ENCODE measurements around the gene SNRNP70. TPM values are rescaled to one million over a fixed set of nuclear protein-coding genes. Genes with fewer than 3 reads are reported as not detected.
A peak's percentile ranks its signal among the peaks of the same experiment; 100 is the strongest.

Gene SNRNP70
- total RNA-seq, 1 experiment from 2014 or later = 325 TPM

- Mint-ChIP-seq H3K27me3 (ENCODE audit: unreplicated experiment) (no peaks in the 10 kb centered on the region), H3K27ac (ENCODE audit: unreplicated experiment) (peak overlapping the region; percentile 93), H3K4me3 (ENCODE audit: low read depth, unreplicated experiment) (peak overlapping the region; percentile 92), H3K4me1 (ENCODE audit: low read depth, unreplicated experiment) (peaks cover 30% of the 10 kb centered on the region), H3K36me3 (ENCODE audit: insufficient read depth, unreplicated experiment) (peaks cover 68% of the 10 kb centered on the region), H3K9me3 (ENCODE audit: low read depth, unreplicated experiment) (no peaks in the 10 kb centered on the region)
- intact Hi-C loops (cut with micrococcal nuclease; ENCODE audit: unreplicated experiment) = no loop called here
- TF ChIP-seq CTCF (IDR thresholded peaks at IDR 0.05; ENCODE audit: unreplicated experiment) = no peak
- DNase-seq = no peak
- BruUV-seq (replicated peaks) = no TSS peak
- CTCF ChIA-PET = interaction anchor here (0.5 to 1.1 kb wide), 3 partner anchors 13 to 113 kb away, joined by 6 to 7 read pairs (median 6); no protein-coding TSS in a partner anchor
Measured at GRCh38 chr19:49086296-49086695, 1.0 kb downstream of the SNRNP70 start.

GRCh38 chr19:49091391-49092038 lies 6.3 kb downstream of the SNRNP70 start:
- DNase-seq = no peak
- TF ChIP-seq CTCF (IDR thresholded peaks at IDR 0.05; ENCODE audit: unreplicated experiment) = no peak
- no TSS peak for BruUV-seq (replicated peaks)
- intact Hi-C loops (cut with micrococcal nuclease; ENCODE audit: unreplicated experiment) = no loop called here
- Mint-ChIP-seq H3K27me3 (ENCODE audit: unreplicated experiment) (no peaks in the 10 kb centered on the region), H3K9me3 (ENCODE audit: low read depth, unreplicated experiment) (no peaks in the 10 kb centered on the region), H3K4me3 (ENCODE audit: low read depth, unreplicated experiment) (no peak overlapping the region), H3K27ac (ENCODE audit: unreplicated experiment) (no peak overlapping the region), H3K36me3 (ENCODE audit: insufficient read depth, unreplicated experiment) (peaks cover 91% of the 10 kb centered on the region), H3K4me1 (ENCODE audit: low read depth, unreplicated experiment) (peaks cover 14% of the 10 kb centered on the region)
- CTCF ChIA-PET = interaction anchor here (0.6 to 0.7 kb wide), 2 partner anchors 66 to 382 kb away, joined by 3 to 5 read pairs; no protein-coding TSS in a partner anchor

GRCh38 chr19:49092686-49093085 lies 7.4 kb downstream of the SNRNP70 start:
- Mint-ChIP-seq H3K4me3 (ENCODE audit: low read depth, unreplicated experiment) (no peak overlapping the region), H3K36me3 (ENCODE audit: insufficient read depth, unreplicated experiment) (peaks cover 91% of the 10 kb centered on the region), H3K9me3 (ENCODE audit: low read depth, unreplicated experiment) (no peaks in the 10 kb centered on the region), H3K27me3 (ENCODE audit: unreplicated experiment) (no peaks in the 10 kb centered on the region), H3K27ac (ENCODE audit: unreplicated experiment) (no peak overlapping the region), H3K4me1 (ENCODE audit: low read depth, unreplicated experiment) (peaks cover 2% of the 10 kb centered on the region)
- intact Hi-C loops (cut with micrococcal nuclease; ENCODE audit: unreplicated experiment) = no loop called here
- BruUV-seq (replicated peaks) = no TSS peak
- DNase-seq = no peak
- no peak for TF ChIP-seq CTCF (IDR thresholded peaks at IDR 0.05; ENCODE audit: unreplicated experiment)
- CTCF ChIA-PET = no interaction called here

GRCh38 chr19:49094505-49095482 lies 9.5 kb downstream of the SNRNP70 start:
- H3K36me3 Mint-ChIP-seq (ENCODE audit: insufficient read depth, unreplicated experiment) = peaks cover 91% of the 10 kb centered on the region
- no peak overlapping the region for H3K4me3 Mint-ChIP-seq (ENCODE audit: low read depth, unreplicated experiment)
- intact Hi-C loops (cut with micrococcal nuclease; ENCODE audit: unreplicated experiment) = loop anchor here (5.0 kb wide), 1 partner anchor 113 kb away; no protein-coding TSS in a partner anchor
- H3K27ac Mint-ChIP-seq (ENCODE audit: unreplicated experiment) = no peak overlapping the region
- H3K4me1 Mint-ChIP-seq (ENCODE audit: low read depth, unreplicated experiment) = no peaks in the 10 kb centered on the region
- CTCF ChIA-PET = interaction anchor here (0.6 to 0.8 kb wide), 5 partner anchors 41 to 233 kb away, joined by 3 to 5 read pairs (median 4); no protein-coding TSS in a partner anchor
- DNase-seq = no peak
- H3K9me3 Mint-ChIP-seq (ENCODE audit: low read depth, unreplicated experiment) = no peaks in the 10 kb centered on the region
- TF ChIP-seq CTCF (IDR thresholded peaks at IDR 0.05; ENCODE audit: unreplicated experiment) = no peak
- no TSS peak for BruUV-seq (replicated peaks)
- H3K27me3 Mint-ChIP-seq (ENCODE audit: unreplicated experiment) = no peaks in the 10 kb centered on the region
